VCaP (cell line): ENCODE measurements around the gene PSMD5.

Experiments
- H3K27ac ChIP-seq: fragments of 450-650 bp; 2 replicates; pipeline ENCODE4 v1.5.1; 2017
- CTCF ChIP-seq: fragments of 450-650 bp; conservative IDR thresholded peaks from 2 replicates; pipeline ENCODE4 v1.5.1; 2017; ENCODE audit warnings: mild to moderate bottlenecking, moderate library complexity

PSMD5 gene

GRCh38 chr9:120886490-120886967 is 43.8 kb upstream of the PSMD5 start:
- TF ChIP-seq CTCF: no peak
- H3K27ac ChIP-seq: no peak overlapping the region

- no peak overlapping the region for H3K27ac ChIP-seq
These were observed 43.2 kb upstream of the PSMD5 start for GRCh38 chr9:120885958-120886357.

GRCh38 chr9:120885457-120885856 is 42.7 kb upstream of the PSMD5 start:
- TF ChIP-seq CTCF: no peak
- no peak overlapping the region for H3K27ac ChIP-seq

More at GRCh38 chr9:120885958-120886357, 43.2 kb upstream of the PSMD5 start:
- TF ChIP-seq CTCF: no peak

- no peak for TF ChIP-seq CTCF
- H3K27ac ChIP-seq: no peak overlapping the region
These were observed 40.9 kb upstream of the PSMD5 start for GRCh38 chr9:120883608-120883996.

- no peak for TF ChIP-seq CTCF
- H3K27ac ChIP-seq: no peak overlapping the region
These were observed 40.3 kb upstream of the PSMD5 start for GRCh38 chr9:120882935-120883607.

- H3K27ac ChIP-seq: no peak overlapping the region; the same call in 1 of the 2 replicates
- TF ChIP-seq CTCF: no peak
These were observed 36.7 kb upstream of the PSMD5 start for GRCh38 chr9:120879446-120879845.

- no peak for TF ChIP-seq CTCF
- peak overlapping the region; percentile 94 for H3K27ac ChIP-seq
These were observed 35.7 kb upstream of the PSMD5 start for GRCh38 chr9:120878188-120879130.
